IMR-90 (cell line): ENCODE measurements around the gene PDE4C. TPM values are rescaled to one million over a fixed set of nuclear protein-coding genes. Genes with fewer than 3 reads are reported as not detected.

ENCODE experiments used
- ATAC-seq: fragments of 200-7000 bp; cut with Tn5 transposase; 2 replicates; pipeline ENCODE4 v1.9.1; 2020; ENCODE audit warnings: low read depth, mild to moderate bottlenecking, moderate library complexity
- BruUV-seq: library from RNA; stranded (reverse); fragments of 400-500 nt; replicated peaks from 2 replicates; lab custom pipeline; 2021; lab: Mats Ljungman, UMichigan
- CTCF ChIA-PET: fragments of 300-600 bp; formaldehyde crosslinking; extraction: SDS; loops from one replicate; lab custom pipeline; 2021; ENCODE audit warnings: antibody characterized with exemption; lab: Yijun Ruan, JAX
- POLR2A ChIA-PET: fragments of 300-600 bp; sonication (Branson Sonifier 250); formaldehyde crosslinking; loops from one replicate; lab custom pipeline; 2022; ENCODE audit warnings: antibody characterized with exemption; ENCODE audit not compliant: unreplicated experiment; lab: Charles Lee
- DNase-seq: peaks from one replicate; pipeline ENCODE4 v3.0.0; 2013
- H2AFZ ChIP-seq: replicated peaks from 2 replicates; pipeline ENCODE3; 2013; ENCODE audit warnings: low read length, mild to moderate bottlenecking; ENCODE audit not compliant: poor library complexity
- H2AK5ac ChIP-seq: 2 replicates; pipeline ENCODE4 v1.6.1; 2013; ENCODE audit warnings: low read depth, low read length, inconsistent platforms
- H2AK9ac ChIP-seq: replicated peaks from 2 replicates; pipeline ENCODE3; 2013; ENCODE audit warnings: mild to moderate bottlenecking, low read depth, low read length, moderate library complexity; ENCODE audit not compliant: poor library complexity
- H2BK120ac ChIP-seq: 2 replicates; pipeline ENCODE4 v1.6.1; 2013; ENCODE audit warnings: low read depth, low read length, inconsistent platforms
- H2BK15ac ChIP-seq: 3 replicates; pipeline ENCODE4 v1.6.1; 2013; ENCODE audit warnings: low read depth, low read length, inconsistent platforms
- H2BK20ac ChIP-seq: 2 replicates; pipeline ENCODE4 v1.6.1; 2013; ENCODE audit warnings: low read depth, mild to moderate bottlenecking, inconsistent platforms, low read length, moderate library complexity
- H2BK5ac ChIP-seq: 2 replicates; pipeline ENCODE4 v1.6.1; 2013; ENCODE audit warnings: mild to moderate bottlenecking, low read depth, low read length, inconsistent platforms; ENCODE audit not compliant: poor library complexity, severe bottlenecking
- H3K14ac ChIP-seq: replicated peaks from 2 replicates; pipeline ENCODE4 v1.6.1; 2013; ENCODE audit warnings: low read depth, low read length, inconsistent platforms
- H3K18ac ChIP-seq: 2 replicates; pipeline ENCODE4 v1.6.1; 2013; ENCODE audit warnings: low read depth, low read length, control low read depth
- H3K23ac ChIP-seq: 2 replicates; pipeline ENCODE4 v1.6.1; 2013; ENCODE audit warnings: low read depth, low read length, inconsistent platforms
- H3K27ac ChIP-seq: 2 replicates; pipeline ENCODE4 v1.5.1; 2013; ENCODE audit warnings: mild to moderate bottlenecking, control low read depth, low read length; ENCODE audit not compliant: insufficient read depth
- H3K27me3 ChIP-seq: 2 replicates; pipeline ENCODE4 v1.6.1; 2013; ENCODE audit warnings: low read length; ENCODE audit not compliant: control insufficient read depth, insufficient read depth
- H3K36me3 ChIP-seq: 2 replicates; pipeline ENCODE4 v1.6.1; 2013; ENCODE audit warnings: low read length, mixed read lengths; ENCODE audit not compliant: control insufficient read depth, insufficient read depth
- H3K4ac ChIP-seq: 2 replicates; pipeline ENCODE4 v1.6.1; 2013; ENCODE audit warnings: low read depth, low read length, inconsistent platforms
- H3K4me1 ChIP-seq: 2 replicates; pipeline ENCODE4 v1.6.1; 2013; ENCODE audit warnings: low read length, mixed read lengths; ENCODE audit not compliant: control insufficient read depth, insufficient read depth
- H3K4me2 ChIP-seq: 2 replicates; pipeline ENCODE4 v1.6.1; 2013; ENCODE audit warnings: low read depth, mild to moderate bottlenecking, control low read depth, low read length, moderate library complexity
- H3K4me3 ChIP-seq: 2 replicates; pipeline ENCODE4 v1.5.1; 2013; ENCODE audit warnings: low read depth, mild to moderate bottlenecking, control low read depth, low read length, moderate library complexity; ENCODE audit not compliant: insufficient read depth
- H3K56ac ChIP-seq: 2 replicates; pipeline ENCODE4 v1.6.1; 2013; ENCODE audit warnings: low read length, inconsistent platforms; ENCODE audit not compliant: insufficient read depth; ENCODE audit errors: extremely low read depth
- H3K79me1 ChIP-seq, 2 experiments: 2 replicates each; pipeline ENCODE4 v1.6.1; 2013; ENCODE audit warnings: low read length in 2 of 2, inconsistent platforms in 1 of 2, low read depth in 1 of 2
- H3K9ac ChIP-seq: 2 replicates; pipeline ENCODE4 v1.6.1; 2013; ENCODE audit warnings: low read depth, low read length, control low read depth
- H3K9me1 ChIP-seq: 2 replicates; pipeline ENCODE4 v1.6.1; 2013; ENCODE audit warnings: low read length, inconsistent platforms; ENCODE audit not compliant: insufficient read depth
- H3K9me3 ChIP-seq: 2 replicates; pipeline ENCODE4 v1.6.1; 2013; ENCODE audit warnings: low read length; ENCODE audit not compliant: control insufficient read depth, insufficient read depth
- H4K20me1 ChIP-seq: 2 replicates; pipeline ENCODE4 v1.6.1; 2013; ENCODE audit warnings: low read length, inconsistent platforms; ENCODE audit not compliant: insufficient read depth
- H4K5ac ChIP-seq: 2 replicates; pipeline ENCODE4 v1.6.1; 2013; ENCODE audit warnings: mild to moderate bottlenecking, low read depth, low read length, control low read depth
- H4K8ac ChIP-seq, 2 experiments: 2 replicates each; pipeline ENCODE4 v1.6.1; 2013; ENCODE audit warnings: low read depth in 2 of 2, low read length in 2 of 2, control low read depth in 1 of 2, inconsistent platforms in 1 of 2
- H4K91ac ChIP-seq: 2 replicates; pipeline ENCODE4 v1.6.1; 2013; ENCODE audit warnings: low read depth, low read length, inconsistent platforms; ENCODE audit not compliant: insufficient read depth
- BHLHE40 ChIP-seq: fragments of 150-350 bp; IDR thresholded peaks from 2 replicates; pipeline ENCODE4 v1.6.1; 2016; ENCODE audit warnings: mild to moderate bottlenecking, low read depth, low read length
- CEBPB ChIP-seq: IDR thresholded peaks from 2 replicates; pipeline ENCODE4 v1.6.1; 2012; ENCODE audit warnings: low read depth, low read length, improper control_type of control experiment
- MAFK ChIP-seq: IDR thresholded peaks from 2 replicates; pipeline ENCODE4 v1.6.1; 2012; ENCODE audit warnings: low read depth, low read length, improper control_type of control experiment
- MAZ ChIP-seq: IDR thresholded peaks from 2 replicates; pipeline ENCODE4 v1.6.1; 2012; ENCODE audit warnings: low read depth, mild to moderate bottlenecking, low read length, improper control_type of control experiment, moderate library complexity, borderline replicate concordance
- MXI1 ChIP-seq: IDR thresholded peaks from 2 replicates; pipeline ENCODE4 v1.6.1; 2012; ENCODE audit warnings: low read depth, mild to moderate bottlenecking, low read length, moderate library complexity, borderline replicate concordance
- RCOR1 ChIP-seq: IDR thresholded peaks from 2 replicates; pipeline ENCODE4 v1.6.1; 2012; ENCODE audit warnings: mild to moderate bottlenecking, low read length, improper control_type of control experiment; ENCODE audit not compliant: insufficient replicate concordance
- RFX5 ChIP-seq: IDR thresholded peaks from 2 replicates; pipeline ENCODE4 v1.8.0; 2012; ENCODE audit warnings: low read depth, mild to moderate bottlenecking, low read length, moderate library complexity
- WGBS, 2 experiments: methylation state at CpG; one replicate each; pipeline versions ENCODE4 v1.1.5 to v1.1.7; 2013; ENCODE audit warnings: missing lambda C conversion rate in 2 of 2; ENCODE audit not compliant: insufficient read length in 1 of 2; ENCODE audit errors: extremely low coverage in 2 of 2; 5-methylcytosine and 5-hydroxymethylcytosine counted together
- dilution Hi-C: fragments of 300-500 bp; cut with HindIII; formaldehyde crosslinking; loops from one replicate; pipeline ENCODE4 v1.14.3; 2018; ENCODE audit warnings: low sequenced_read_pairs; ENCODE audit not compliant: unreplicated experiment
- in situ Hi-C: fragments of 300-500 bp; cut with MboI; formaldehyde crosslinking; loops from 3 replicates; pipeline ENCODE4 v1.14.3; 2019; ENCODE audit warnings: low sequenced_read_pairs, inconsistent platforms, mixed read lengths
- intact Hi-C: fragments of 100-400 bp; cut with micrococcal nuclease; formaldehyde crosslinking; loops from 2 replicates; pipeline ENCODE4 v1.10.0; 2022
- polyA plus RNA-seq, 3 experiments: library from polyadenylated mRNA; depleted of rRNA; stranded (reverse); fragments of >200 nt; gene quantifications; 2 replicates each; pipeline ENCODE4 v1.2.3, GENCODE V29; 2012; ENCODE audit warnings: low replicate concordance in 1 of 3
- total RNA-seq: library from RNA; depleted of rRNA; stranded (reverse); fragments of >200 nt; gene quantifications from 2 replicates; pipeline ENCODE4 v1.2.3, GENCODE V29; 2012
- TF ChIP-seq, protein P1 (sequence below): conservative IDR thresholded peaks from 2 replicates; pipeline ENCODE4 v1.5.1; 2012; ENCODE audit warnings: mild to moderate bottlenecking, low read depth, low read length, improper control_type of control experiment
- TF ChIP-seq, protein P2 (sequence below): fragments of 150-350 bp; IDR thresholded peaks from 2 replicates; pipeline ENCODE4 v1.6.1; 2016; ENCODE audit warnings: low read depth, mild to moderate bottlenecking, low read length, moderate library complexity, borderline replicate concordance

Gene PDE4C
- total and polyA plus RNA-seq, 2 of the 4 experiments (the other 2 are of a cell fraction): 0.18 to 0.24 TPM

DNA sequence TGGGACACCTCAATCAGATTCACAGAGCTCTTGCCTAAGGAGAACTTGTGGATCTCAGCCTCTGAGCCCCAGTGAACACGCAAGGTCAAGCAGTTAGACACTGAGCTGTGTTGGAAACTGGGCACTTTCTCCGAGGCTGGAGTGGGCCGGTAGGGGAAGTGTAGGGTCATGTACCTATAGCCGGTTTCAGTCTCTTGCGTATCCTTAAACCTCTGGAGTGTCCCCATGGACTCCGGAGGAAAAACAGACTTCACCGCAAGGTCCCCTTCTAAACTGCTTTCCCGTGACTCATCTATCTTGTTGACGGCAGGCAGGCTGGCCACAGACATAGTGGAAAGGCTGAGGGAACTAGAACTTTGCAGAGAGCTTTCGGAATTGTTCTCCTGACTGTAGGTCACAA lies 36.7 kb upstream of the PDE4C start:
- no peak overlapping the region for H4K8ac ChIP-seq
- H2BK5ac ChIP-seq: no peak overlapping the region
- no peak overlapping the region for H2AFZ ChIP-seq
- H3K27me3 ChIP-seq: no peaks in the 10 kb centered on the region
- H4K20me1 ChIP-seq: peaks cover 4% of the 10 kb centered on the region; the same call in 1 of the 2 replicates
- no peak overlapping the region for H3K14ac ChIP-seq
- H4K5ac ChIP-seq: no peak overlapping the region
- ATAC-seq (peak; percentile 34), DNase-seq (no peak)
- H3K36me3 ChIP-seq: peaks cover 33% of the 10 kb centered on the region
- in situ Hi-C loops: no loop called here
- H3K56ac ChIP-seq: no peak overlapping the region
- H2BK120ac ChIP-seq: no peak overlapping the region
- no TSS peak for BruUV-seq
- H3K27ac ChIP-seq: no peak overlapping the region
- no peak overlapping the region for H2BK15ac ChIP-seq
- H2AK9ac ChIP-seq: no peak overlapping the region
- WGBS, 2 experiments: 79% methylated on average over 4 of the region's 10 CpGs; no CpG with 5 or more reads in 1 of the 2 experiments
- H3K18ac ChIP-seq: no peak overlapping the region
- H3K4me2 ChIP-seq: no peak overlapping the region
- H3K79me1 ChIP-seq: no peaks in the 10 kb centered on the region
- peaks cover 3% of the 10 kb centered on the region; the same call in 1 of the 2 replicates for H3K9me1 ChIP-seq
- H3K4me3 ChIP-seq: no peak overlapping the region
- ChIA-PET POLR2A (no interaction called here), CTCF (interaction anchor here (1.6 kb wide), 1 partner anchor 17 kb away, joined by 5 read pairs; no protein-coding TSS in a partner anchor)
- H3K23ac ChIP-seq: no peak overlapping the region
- H3K4ac ChIP-seq: no peak overlapping the region
- H3K9me3 ChIP-seq: no peaks in the 10 kb centered on the region
- TF ChIP-seq MAZ (no peak), BHLHE40 (no peak), RFX5 (no peak), MAFK (no peak), MXI1 (no peak), CEBPB (no peak), RCOR1 (no peak)
- TF ChIP-seq, protein P1, sequence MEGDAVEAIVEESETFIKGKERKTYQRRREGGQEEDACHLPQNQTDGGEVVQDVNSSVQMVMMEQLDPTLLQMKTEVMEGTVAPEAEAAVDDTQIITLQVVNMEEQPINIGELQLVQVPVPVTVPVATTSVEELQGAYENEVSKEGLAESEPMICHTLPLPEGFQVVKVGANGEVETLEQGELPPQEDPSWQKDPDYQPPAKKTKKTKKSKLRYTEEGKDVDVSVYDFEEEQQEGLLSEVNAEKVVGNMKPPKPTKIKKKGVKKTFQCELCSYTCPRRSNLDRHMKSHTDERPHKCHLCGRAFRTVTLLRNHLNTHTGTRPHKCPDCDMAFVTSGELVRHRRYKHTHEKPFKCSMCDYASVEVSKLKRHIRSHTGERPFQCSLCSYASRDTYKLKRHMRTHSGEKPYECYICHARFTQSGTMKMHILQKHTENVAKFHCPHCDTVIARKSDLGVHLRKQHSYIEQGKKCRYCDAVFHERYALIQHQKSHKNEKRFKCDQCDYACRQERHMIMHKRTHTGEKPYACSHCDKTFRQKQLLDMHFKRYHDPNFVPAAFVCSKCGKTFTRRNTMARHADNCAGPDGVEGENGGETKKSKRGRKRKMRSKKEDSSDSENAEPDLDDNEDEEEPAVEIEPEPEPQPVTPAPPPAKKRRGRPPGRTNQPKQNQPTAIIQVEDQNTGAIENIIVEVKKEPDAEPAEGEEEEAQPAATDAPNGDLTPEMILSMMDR: no peak
- TF ChIP-seq, protein P2, sequence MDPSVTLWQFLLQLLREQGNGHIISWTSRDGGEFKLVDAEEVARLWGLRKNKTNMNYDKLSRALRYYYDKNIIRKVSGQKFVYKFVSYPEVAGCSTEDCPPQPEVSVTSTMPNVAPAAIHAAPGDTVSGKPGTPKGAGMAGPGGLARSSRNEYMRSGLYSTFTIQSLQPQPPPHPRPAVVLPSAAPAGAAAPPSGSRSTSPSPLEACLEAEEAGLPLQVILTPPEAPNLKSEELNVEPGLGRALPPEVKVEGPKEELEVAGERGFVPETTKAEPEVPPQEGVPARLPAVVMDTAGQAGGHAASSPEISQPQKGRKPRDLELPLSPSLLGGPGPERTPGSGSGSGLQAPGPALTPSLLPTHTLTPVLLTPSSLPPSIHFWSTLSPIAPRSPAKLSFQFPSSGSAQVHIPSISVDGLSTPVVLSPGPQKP: no peak
- no peak overlapping the region for H2AK5ac ChIP-seq
- intact Hi-C loops: no loop called here
- no peak overlapping the region for H4K91ac ChIP-seq
- H3K9ac ChIP-seq: no peak overlapping the region
- dilution Hi-C loops: no loop called here
- no peak overlapping the region for H2BK20ac ChIP-seq
- no peaks in the 10 kb centered on the region for H3K4me1 ChIP-seq
